Measurements from ENCODE around the gene C11orf68. TPM values are rescaled to one million over a fixed set of nuclear protein-coding genes. Genes with fewer than 3 reads are reported as not detected.

C11orf68 gene
- total RNA-seq, 1 experiment from 2014 or later: 15.7 TPM

DNA sequence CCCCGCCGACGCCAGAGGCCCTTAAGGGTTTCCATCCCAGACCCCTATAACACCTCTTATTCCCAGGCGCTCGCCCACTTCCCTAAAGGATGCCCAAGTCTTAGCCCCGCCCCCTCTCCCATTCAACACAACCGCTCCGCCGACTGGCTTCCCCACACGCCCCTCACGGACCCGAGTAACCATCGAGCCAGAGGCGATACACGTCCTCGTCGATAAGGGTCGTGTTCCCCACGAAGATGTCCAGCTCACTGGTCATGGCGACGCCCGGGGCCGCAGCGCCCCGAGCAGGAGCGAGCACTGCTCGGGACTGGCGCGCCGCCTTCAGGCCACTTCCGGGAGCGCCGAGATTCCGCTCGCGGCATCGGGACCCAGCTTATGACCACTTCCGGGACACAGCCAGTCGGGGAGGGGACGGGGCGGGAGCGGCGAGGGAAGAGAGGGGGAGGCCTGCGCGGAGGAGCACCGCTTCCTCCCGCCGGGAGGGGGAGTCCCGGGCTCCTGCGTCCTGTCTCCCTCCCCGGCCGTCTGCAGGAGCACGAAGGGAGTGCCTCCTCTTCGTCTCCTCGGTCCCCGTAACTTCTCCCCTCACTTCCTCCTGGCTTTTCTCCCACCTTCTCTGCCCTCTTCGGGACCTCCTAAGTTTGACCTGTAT is 30.6 kb downstream of the C11orf68 start, which contains the start of gene FIBP:
Gene FIBP, minus strand, starts transcription at position 309 of the 652 bp plus-strand sequence. Its CDS starts 53 bp downstream, at position 256.
- Histone ChIP-seq H3K27ac (ENCODE audit: insufficient read length, low read depth, low read length) (no peak within 1 kb of the TSS), H3K4me2 (ENCODE audit: insufficient read depth, insufficient read length, low read length) (peak within 1 kb of the TSS; percentile 70), H3K4me1 (ENCODE audit: insufficient read depth, low read length) (peaks cover 9% of the 10 kb centered on the region; the same call in 1 of the 2 replicates), H3K27me3 (ENCODE audit: insufficient read depth, low read length) (peaks cover 6% of the 10 kb centered on the region; the same call in 1 of the 2 replicates), H3K56ac (ENCODE audit: insufficient read length, low read depth, low read length) (no peak within 1 kb of the TSS), H3K23ac (ENCODE audit: insufficient read length, low read depth, low read length) (no peak within 1 kb of the TSS), H2BK12ac (ENCODE audit: insufficient read length, low read depth, low read length) (no peak within 1 kb of the TSS), H2AFZ (ENCODE audit: low read length) (no peak within 1 kb of the TSS), H2AK5ac (ENCODE audit: insufficient read length, low read length) (no peak within 1 kb of the TSS), H2BK120ac (ENCODE audit: low read depth, low read length, poor library complexity, severe bottlenecking) (no peak within 1 kb of the TSS), H3K14ac (ENCODE audit: insufficient read depth, low read length) (peak within 1 kb of the TSS; percentile 93), H3K79me2 (ENCODE audit: insufficient read depth, low read length) (no peaks in the 10 kb centered on the region; the same call in 1 of the 2 replicates), H2BK20ac (ENCODE audit: low read depth, low read length, poor library complexity, severe bottlenecking) (no peak within 1 kb of the TSS), H3K9me3 (ENCODE audit: control insufficient read depth, low read depth, low read length) (no peaks in the 10 kb centered on the region), H4K8ac (replicated peaks; ENCODE audit: insufficient read length, low read depth, low read length) (no peak within 1 kb of the TSS), H4K20me1 (ENCODE audit: control insufficient read depth, insufficient read depth, insufficient read length) (no peaks in the 10 kb centered on the region), H3K79me1 (ENCODE audit: insufficient read depth, low read depth, low read length, poor library complexity, severe bottlenecking) (no peaks in the 10 kb centered on the region), H3T11ph (ENCODE audit: low read length) (no peak within 1 kb of the TSS), H3K4ac (ENCODE audit: low read depth, low read length) (no peak within 1 kb of the TSS), H2BK15ac (ENCODE audit: low read depth, low read length) (no peak within 1 kb of the TSS), H4K91ac (ENCODE audit: insufficient read length, low read depth, low read length) (no peak within 1 kb of the TSS), H4K5ac (ENCODE audit: insufficient read length, low read depth, low read length) (no peak within 1 kb of the TSS), H3K9ac (ENCODE audit: extremely low read depth, insufficient read length, low read length) (peak within 1 kb of the TSS; percentile 31), H2BK5ac (ENCODE audit: insufficient read length, low read length) (no peak within 1 kb of the TSS), H3K23me2 (ENCODE audit: insufficient read length, low read depth, low read length, poor library complexity, severe bottlenecking) (peaks cover 23% of the 10 kb centered on the region), H3K18ac (ENCODE audit: insufficient read length, low read depth, low read length) (peak within 1 kb of the TSS; percentile 78)
- Mint-ChIP-seq H3K27ac (peak within 1 kb of the TSS; percentile 89 to 99 (median 98)), H3K4me1 (peaks cover 37 to 52% of the 10 kb centered on the region in 2 experiments), H3K9me3 (peaks cover 2 to 4% of the 10 kb centered on the region in 2 experiments; a peak in 2 of 5 replicates), H3K36me3 (ENCODE audit: insufficient read depth in 1 of 3, low read depth in 3 of 3) (peaks cover 29 to 52% (median 41%) of the 10 kb centered on the region in 3 experiments), H3K27me3 (ENCODE audit: low read depth) (peaks cover 17% of the 10 kb centered on the region), H3K4me3 (peak within 1 kb of the TSS; percentile 97 to 98)
- peak; percentile 98 for DNase-seq
- TF ChIP-seq, protein P1, sequence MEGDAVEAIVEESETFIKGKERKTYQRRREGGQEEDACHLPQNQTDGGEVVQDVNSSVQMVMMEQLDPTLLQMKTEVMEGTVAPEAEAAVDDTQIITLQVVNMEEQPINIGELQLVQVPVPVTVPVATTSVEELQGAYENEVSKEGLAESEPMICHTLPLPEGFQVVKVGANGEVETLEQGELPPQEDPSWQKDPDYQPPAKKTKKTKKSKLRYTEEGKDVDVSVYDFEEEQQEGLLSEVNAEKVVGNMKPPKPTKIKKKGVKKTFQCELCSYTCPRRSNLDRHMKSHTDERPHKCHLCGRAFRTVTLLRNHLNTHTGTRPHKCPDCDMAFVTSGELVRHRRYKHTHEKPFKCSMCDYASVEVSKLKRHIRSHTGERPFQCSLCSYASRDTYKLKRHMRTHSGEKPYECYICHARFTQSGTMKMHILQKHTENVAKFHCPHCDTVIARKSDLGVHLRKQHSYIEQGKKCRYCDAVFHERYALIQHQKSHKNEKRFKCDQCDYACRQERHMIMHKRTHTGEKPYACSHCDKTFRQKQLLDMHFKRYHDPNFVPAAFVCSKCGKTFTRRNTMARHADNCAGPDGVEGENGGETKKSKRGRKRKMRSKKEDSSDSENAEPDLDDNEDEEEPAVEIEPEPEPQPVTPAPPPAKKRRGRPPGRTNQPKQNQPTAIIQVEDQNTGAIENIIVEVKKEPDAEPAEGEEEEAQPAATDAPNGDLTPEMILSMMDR (conservative IDR thresholded peaks at IDR 0.05): peak; percentile 80
- WGBS (ENCODE audit: extremely low coverage, insufficient read length, low lambda C conversion rate): no CpG with 5 or more reads among the region's 57 CpGs
